K562 (cell line): Measurements from ENCODE around the gene GCKR. TPM values are rescaled to one million over a fixed set of nuclear protein-coding genes. Genes with fewer than 3 reads are reported as not detected.
"Not testable (repeated sequence)": the region's sequence is repeated elsewhere in the genome, so short reads cannot be mapped to it uniquely, and the experiment has no call there.

Source experiments
- ATAC-seq: fragments of 200-7000 bp; cut with Tn5 transposase; 3 replicates; pipeline ENCODE4 v1.9.1; 2020; ENCODE audit warnings: moderate library complexity
- BruUV-seq: library from RNA; stranded (reverse); fragments of 400-500 nt; replicated peaks from 2 replicates; lab custom pipeline; 2021; lab: Mats Ljungman, UMichigan
- CTCF ChIA-PET: fragments of 300-600 bp; formaldehyde crosslinking; extraction: SDS; loops from one replicate; lab custom pipeline; 2021; ENCODE audit warnings: low intra/inter-chr PET ratio; lab: Yijun Ruan, JAX
- POLR2A ChIA-PET: fragments of 300-600, 350-650 bp; sonication (Branson Sonifier 250); formaldehyde crosslinking; extraction: SDS; loops from one replicate; lab custom pipeline; 2021; ENCODE audit warnings: antibody characterized with exemption, inconsistent platforms; lab: Yijun Ruan, JAX
- DNase-seq, 4 experiments: peaks; one replicate each; pipeline versions ENCODE4 v3.0.0 to v3.0.0-alpha.2; 2011 to 2018; ENCODE audit warnings: low spot score in 3 of 4, mixed read lengths in 3 of 4; ENCODE audit errors: extremely low read depth in 1 of 4
- FAIRE-seq: peaks from 2 replicates; lab custom pipeline; 2011; peaks lifted over from hg19 to GRCh38; lab: Jason Lieb, UNC
- H2AFZ ChIP-seq: 2 replicates; pipeline ENCODE4 v1.6.0; 2011; ENCODE audit warnings: low read depth, low read length, control low read depth, inconsistent platforms
- H3K27ac ChIP-seq: fragments of 200-600 bp; 3 replicates; pipeline ENCODE4 v1.8.0; 2011; ENCODE audit warnings: low read depth, mild to moderate bottlenecking, control low read depth, inconsistent platforms, low read length, moderate library complexity, mixed read lengths; ENCODE audit errors: extremely low read depth
- H3K27me3 ChIP-seq, 2 experiments: fragments of 300-600 bp in 1 of 2; 2 replicates in 1 of 2; 3 replicates in 1 of 2; pipeline versions ENCODE4 v1.6.0 to v1.8.0; 2011; ENCODE audit warnings: inconsistent platforms in 2 of 2, low read length in 2 of 2, mild to moderate bottlenecking in 1 of 2, mixed read lengths in 1 of 2, moderate library complexity in 1 of 2; ENCODE audit not compliant: control insufficient read depth in 2 of 2, insufficient read depth in 2 of 2
- H3K36me3 ChIP-seq: fragments of 300-600 bp; 3 replicates; pipeline ENCODE4 v1.8.0; 2011; ENCODE audit warnings: mild to moderate bottlenecking, low read length, inconsistent platforms; ENCODE audit not compliant: control insufficient read depth, insufficient read depth
- H3K4me1 ChIP-seq, 2 experiments: fragments of 200-600 bp in 1 of 2; replicated peaks in 1 of 2; 2 replicates in 1 of 2; 3 replicates in 1 of 2; pipeline versions ENCODE4 v1.5.1 to v1.8.0; 2011; ENCODE audit warnings: inconsistent platforms in 2 of 2, low read length in 2 of 2, mild to moderate bottlenecking in 1 of 2, mixed read lengths in 1 of 2, moderate library complexity in 1 of 2; ENCODE audit not compliant: control insufficient read depth in 2 of 2, insufficient read depth in 2 of 2
- H3K4me2 ChIP-seq: 2 replicates; pipeline ENCODE4 v1.6.1; 2011; ENCODE audit warnings: low read length, control low read depth, inconsistent platforms, mixed read lengths; ENCODE audit not compliant: insufficient read depth
- H3K4me3 ChIP-seq: fragments of 200-600 bp; sonication (generic), shearing (Covaris generic); 2 replicates; pipeline ENCODE4 v1.5.1; 2016; ENCODE audit warnings: control low read depth, inconsistent platforms
- H3K79me2 ChIP-seq: fragments of 200-600 bp; 3 replicates; pipeline ENCODE4 v1.8.0; 2011; ENCODE audit warnings: low read length, inconsistent platforms; ENCODE audit not compliant: control insufficient read depth, insufficient read depth
- H3K9ac ChIP-seq, 2 experiments: 2 replicates each; pipeline versions ENCODE4 v1.6.0 to v1.6.1; 2011; ENCODE audit warnings: low read depth in 2 of 2, low read length in 2 of 2, control low read depth in 1 of 2, inconsistent platforms in 1 of 2, mild to moderate bottlenecking in 1 of 2, mixed read lengths in 1 of 2; ENCODE audit not compliant: insufficient read depth in 1 of 2
- H3K9me1 ChIP-seq: one replicate; pipeline ENCODE4 v1.6.0; 2011; ENCODE audit warnings: inconsistent platforms, mild to moderate bottlenecking, low read length, moderate library complexity; ENCODE audit not compliant: control insufficient read depth, insufficient read depth
- H3K9me3 ChIP-seq: replicated peaks from 2 replicates; pipeline ENCODE4 v1.5.1; 2011; ENCODE audit warnings: low read depth, low read length, inconsistent platforms; ENCODE audit not compliant: control insufficient read depth, insufficient read depth
- H4K20me1 ChIP-seq: replicated peaks from 2 replicates; pipeline ENCODE4 v1.6.1; 2011; ENCODE audit warnings: low read length, inconsistent platforms, mixed read lengths; ENCODE audit not compliant: control insufficient read depth, insufficient read depth
- BRD9 ChIP-seq: fragments of 450-650 bp; IDR thresholded peaks from 2 replicates; pipeline ENCODE4 v1.6.1; 2018; ENCODE audit warnings: low read depth; ENCODE audit not compliant: partially characterized antibody
- NR1H2 ChIP-seq: sonication (generic); formaldehyde crosslinking; IDR thresholded peaks from 2 replicates; pipeline ENCODE4 v1.4.0; 2020; ENCODE audit warnings: mild to moderate bottlenecking, missing genetic modification reagents
- SIN3B ChIP-seq: fragments of 450-650 bp; IDR thresholded peaks from 2 replicates; pipeline ENCODE4 v1.6.1; 2017; ENCODE audit warnings: low read depth, mild to moderate bottlenecking, moderate library complexity
- ZNF217 ChIP-seq: sonication (generic); formaldehyde crosslinking; IDR thresholded peaks from 2 replicates; pipeline ENCODE4 v1.8.0; 2022; ENCODE audit warnings: mild to moderate bottlenecking, missing genetic modification reagents
- ZNF583 ChIP-seq: fragments of 250-450 bp; sonication (Bioruptor Pico); IDR thresholded peaks from 2 replicates; pipeline ENCODE4 v1.4.0; 2020
- ZNF589 ChIP-seq: fragments of 200-800 bp; sonication (Bioruptor generic); IDR thresholded peaks from 2 replicates; pipeline ENCODE4 v1.6.1; 2016; ENCODE audit warnings: low read depth, missing genetic modification characterization, missing compliant biosample characterization
- WGBS: fragments of 100-300 bp; shearing (Covaris generic); methylation state at CpG from one replicate; pipeline ENCODE4 v1.1.6; 2016; ENCODE audit warnings: low coverage, mixed read lengths; ENCODE audit not compliant: insufficient coverage; ENCODE audit errors: missing lambda C conversion rate; 5-methylcytosine and 5-hydroxymethylcytosine counted together
- in situ Hi-C: fragments of 300-500 bp; cut with MboI; formaldehyde crosslinking; loops from 4 replicates; pipeline ENCODE4 v1.15.0; 2018; ENCODE audit warnings: inconsistent platforms, mixed read lengths
- intact Hi-C: fragments of 100-400 bp; cut with micrococcal nuclease; formaldehyde crosslinking; loops from 2 replicates; pipeline ENCODE4 v1.14.2; 2022
- polyA plus RNA-seq, 8 experiments: library from polyadenylated mRNA; depleted of rRNA in 4 of 8; stranded (reverse) in 5 of 8; unstranded in 3 of 8; fragments of >200 nt; fragmentation: Nextera tagmentation in 2 of 8; fragmentation: Illumina TruSeq in 1 of 8; extraction: Ambion mirVana in 2 of 8; extraction: Trizol in 1 of 8; gene quantifications; 2 replicates each; pipeline versions ENCODE4 v1.2.1 to v1.2.3, GENCODE V29; 2011 to 2014; ENCODE audit warnings: inconsistent platforms in 1 of 8, missing spikeins in 1 of 8
- total RNA-seq, 7 experiments: library from RNA; depleted of rRNA in 6 of 7; stranded (reverse); fragments of >200 nt in 6 of 7; fragmentation: Illumina TruSeq in 2 of 7; extraction: Trizol in 2 of 7; gene quantifications; 2 replicates each; pipeline versions ENCODE4 v1.2.1 to v1.2.3, GENCODE V29; 2011 to 2021; ENCODE audit warnings: low replicate concordance in 1 of 7

GCKR gene
- total and polyA plus RNA-seq, 9 of the 15 experiments (the other 6 are each of a cell fraction or from before 2014, with no cell fraction given) = 0.28 to 0.79 (median 0.50) TPM; not detected in 1

DNA sequence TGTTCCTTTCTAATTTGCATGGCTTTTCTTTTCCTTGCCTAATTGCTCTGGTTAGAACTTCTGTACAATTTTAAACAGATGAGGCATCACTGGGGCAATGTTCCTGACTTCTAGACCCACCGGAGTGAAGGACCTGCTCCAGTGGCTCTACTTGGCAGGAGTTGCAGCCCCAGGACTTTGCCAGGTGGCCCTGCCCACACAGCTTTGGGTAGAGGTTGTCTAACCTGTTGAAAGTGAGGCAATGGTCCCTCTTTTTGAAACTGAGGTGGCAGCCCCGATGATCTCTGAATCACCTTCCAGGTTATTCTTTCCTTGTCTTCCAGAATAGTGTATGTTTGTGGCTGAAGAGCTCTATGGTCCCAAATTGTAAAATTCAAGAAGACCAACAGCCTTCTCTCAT, 56.3 kb downstream of the GCKR start:
- Histone ChIP-seq H3K36me3 (no peaks in the 10 kb centered on the region), H3K9ac (no peak overlapping the region), H3K4me1 (no peaks in the 10 kb centered on the region), H3K4me3 (no peak overlapping the region), H3K79me2 (no peaks in the 10 kb centered on the region), H3K27me3 (no peaks in the 10 kb centered on the region), H4K20me1 (no peaks in the 10 kb centered on the region), H2AFZ (no peak overlapping the region)
- CTCF ChIA-PET = no interaction called here
- no peak for FAIRE-seq
- TF ChIP-seq ZNF589 (CRISPR knock-in tag) (no peak), SIN3B (no peak), ZNF583 (CRISPR knock-in tag) (no peak), BRD9 (no peak), NR1H2 (CRISPR knock-in tag) (no peak), ZNF217 (CRISPR knock-in tag) (no peak)
- TF ChIP-seq, all 486 proteins: peak for 0
- Histone ChIP-seq H3K27ac (no peak overlapping the region), H3K9me1 (no peaks in the 10 kb centered on the region), H3K9me3 (no peaks in the 10 kb centered on the region), H3K4me2 (no peak overlapping the region)
- no TSS peak for BruUV-seq
- POLR2A ChIA-PET = interaction anchor here (2.9 kb wide), 1 partner anchor 16 kb away, joined by 11 read pairs; a partner anchor contains a TSS
- no peak for ATAC-seq
- WGBS = 9% methylated on average over 2 of the region's 2 CpGs
- in situ Hi-C loops = no loop called here
- intact Hi-C loops = no loop called here
- no peak for DNase-seq

DNA sequence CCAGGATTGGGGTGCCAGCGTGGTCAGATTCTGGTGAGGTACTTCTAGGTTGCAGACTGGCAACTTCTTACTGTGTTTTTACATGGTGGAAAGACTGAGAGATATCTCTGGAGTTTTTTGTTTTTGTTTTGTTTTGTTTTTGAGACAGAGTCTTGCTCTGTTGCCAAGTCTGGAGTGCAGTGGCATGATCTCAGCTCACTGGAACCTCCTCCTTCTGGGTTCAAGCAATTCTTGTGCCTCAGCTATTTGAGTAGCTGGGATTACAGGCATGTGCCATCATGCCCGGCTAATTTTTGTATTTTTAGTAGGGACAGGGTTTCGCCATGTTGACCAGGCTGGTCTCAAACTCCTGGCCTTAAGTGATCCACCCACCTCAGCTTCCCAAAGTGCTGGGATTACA, 57.8 kb downstream of the GCKR start:
- H3K79me2 ChIP-seq, CTCF ChIA-PET, BruUV-seq, H3K4me2 ChIP-seq, intact Hi-C loops, H3K4me1 ChIP-seq, FAIRE-seq, H3K27me3 ChIP-seq, DNase-seq, ATAC-seq, H3K9me3 ChIP-seq, in situ Hi-C loops, H3K9ac ChIP-seq, H3K27ac ChIP-seq, H4K20me1 ChIP-seq, H3K4me3 ChIP-seq, H3K36me3 ChIP-seq, H3K9me1 ChIP-seq: not testable (repeated sequence)
- WGBS = 22% methylated on average over 2 of the region's 3 CpGs
- POLR2A ChIA-PET = interaction anchor here (0.7 kb wide), 1 partner anchor 76 kb away, joined by 3 read pairs; no protein-coding TSS in a partner anchor
- H2AFZ ChIP-seq = peak overlapping the region; percentile 55; the same call in 1 of the 2 replicates
